GM19438 (cell line): ENCODE data around the gene RELA.

Experiments used
- ATAC-seq: cut with Tn5 transposase; IDR thresholded peaks from one replicate; pipeline ENCODE4 v1.9.1; 2021; ENCODE audit warnings: low read depth; ENCODE audit not compliant: unreplicated experiment

RELA gene

GRCh38 chr11:65616575-65617001 is 46.1 kb downstream of the RELA start:
- no peak for ATAC-seq

- ATAC-seq, result peak; percentile 6
These were observed 46.7 kb downstream of the RELA start for GRCh38 chr11:65615950-65616574.

GRCh38 chr11:65615229-65615949 is 47.3 kb downstream of the RELA start, which contains the start of gene PCNX3:
Gene PCNX3 (plus strand): TSS chr11:65615776. CDS start chr11:65616312, 536 bp downstream.
- peak; percentile 73 for ATAC-seq

GRCh38 chr11:65613091-65613928 is 49.4 kb downstream of the RELA start:
- ATAC-seq, result no peak

- ATAC-seq, result no peak
These were observed 50.0 kb downstream of the RELA start for GRCh38 chr11:65612691-65613090.

GRCh38 chr11:65611758-65612603 is 50.7 kb downstream of the RELA start:
- no peak for ATAC-seq

GRCh38 chr11:65611028-65611757 is 51.5 kb downstream of the RELA start:
- ATAC-seq, result no peak

GRCh38 chr11:65610404-65610803 is 52.3 kb downstream of the RELA start:
- ATAC-seq, result no peak

- no peak for ATAC-seq
These were observed 53.1 kb downstream of the RELA start for GRCh38 chr11:65609665-65610064.

- no peak for ATAC-seq
These were observed 53.5 kb downstream of the RELA start for GRCh38 chr11:65609229-65609628.

- ATAC-seq, result no peak
These were observed 54.9 kb downstream of the RELA start for GRCh38 chr11:65607614-65608426.

- ATAC-seq, result no peak
These were observed 55.7 kb downstream of the RELA start for GRCh38 chr11:65606876-65607613.

GRCh38 chr11:65604258-65604657 is 58.5 kb downstream of the RELA start:
- no peak for ATAC-seq
